Measurements from ENCODE around the gene AHCYL1.

GRCh38 chr1:109944541-109944940 lies 40.0 kb upstream of the AHCYL1 start:
- no peak for TF ChIP-seq POLR2A (IDR thresholded peaks at IDR 0.05; ENCODE audit: low read length)
- TF ChIP-seq GATA1 (IDR thresholded peaks at IDR 0.05; ENCODE audit: low read depth, low read length) = no peak

Measured in erythroblast (primary cell).